ENCODE measurements around the gene SYS1.

The SYS1 gene

GRCh38 chr20:45367126-45367525, 4.2 kb downstream of the SYS1 start:
- H3K27ac ChIP-seq: no peak overlapping the region
- TF ChIP-seq CTCF (IDR thresholded peaks at IDR 0.05): no peak

- no peak overlapping the region for H3K27ac ChIP-seq
- no peak for TF ChIP-seq ZFX (IDR thresholded peaks at IDR 0.05; ENCODE audit: borderline replicate concordance)
- no peak for TF ChIP-seq CTCF (IDR thresholded peaks at IDR 0.05)
Measured at GRCh38 chr20:45368221-45368980, 5.4 kb downstream of the SYS1 start.

- no peak overlapping the region for H3K27ac ChIP-seq
- TF ChIP-seq CTCF (IDR thresholded peaks at IDR 0.05) (no peak), ZFX (IDR thresholded peaks at IDR 0.05; ENCODE audit: borderline replicate concordance) (no peak)
Measured at GRCh38 chr20:45370571-45371160, 7.7 kb downstream of the SYS1 start.

- TF ChIP-seq CTCF (IDR thresholded peaks at IDR 0.05) (no peak), ZFX (IDR thresholded peaks at IDR 0.05; ENCODE audit: borderline replicate concordance) (no peak)
- H3K27ac ChIP-seq: no peak overlapping the region
Measured at GRCh38 chr20:45372241-45372640, 9.3 kb downstream of the SYS1 start.

GRCh38 chr20:45372646-45373352, 9.8 kb downstream of the SYS1 start:
- no peak for TF ChIP-seq ZFX (IDR thresholded peaks at IDR 0.05; ENCODE audit: borderline replicate concordance)
- no peak for TF ChIP-seq CTCF (IDR thresholded peaks at IDR 0.05)
- H3K27ac ChIP-seq: peak overlapping the region; percentile 53

- TF ChIP-seq CTCF (IDR thresholded peaks at IDR 0.05) (peak; percentile 96), ZFX (IDR thresholded peaks at IDR 0.05; ENCODE audit: borderline replicate concordance) (no peak)
- H3K27ac ChIP-seq: peak overlapping the region; percentile 53
Measured at GRCh38 chr20:45373353-45374100, 10.6 kb downstream of the SYS1 start.

Data from 22Rv1 (cell line).